Skeletal muscle satellite cell (primary cell): Measurements from ENCODE around the gene TM9SF4.
A peak's percentile ranks its signal among the peaks of the same experiment; 100 is the strongest.

Experiments used
- H3K27me3 ChIP-seq: 2 replicates; pipeline ENCODE4 v1.7.0; 2013; ENCODE audit warnings: low read length; ENCODE audit not compliant: control insufficient read depth, insufficient read depth
- H3K36me3 ChIP-seq: 2 replicates; pipeline ENCODE4 v1.7.0; 2013; ENCODE audit warnings: mild to moderate bottlenecking, control low read depth, low read length; ENCODE audit not compliant: insufficient read depth
- H3K4me1 ChIP-seq: 2 replicates; pipeline ENCODE4 v1.7.0; 2013; ENCODE audit warnings: low read length; ENCODE audit not compliant: control insufficient read depth, insufficient read depth
- H3K4me2 ChIP-seq: 2 replicates; pipeline ENCODE4 v1.7.0; 2013; ENCODE audit warnings: mild to moderate bottlenecking, low read length
- H3K4me3 ChIP-seq: 2 replicates; pipeline ENCODE4 v1.7.0; 2013; ENCODE audit warnings: low read length
- H3K9ac ChIP-seq: 2 replicates; pipeline ENCODE4 v1.7.0; 2013; ENCODE audit warnings: mild to moderate bottlenecking, low read depth, low read length, moderate library complexity
- H3K9me3 ChIP-seq: replicated peaks from 2 replicates; pipeline ENCODE4 v1.7.0; 2013; ENCODE audit warnings: mild to moderate bottlenecking, control low read depth, low read length

Gene TM9SF4

DNA sequence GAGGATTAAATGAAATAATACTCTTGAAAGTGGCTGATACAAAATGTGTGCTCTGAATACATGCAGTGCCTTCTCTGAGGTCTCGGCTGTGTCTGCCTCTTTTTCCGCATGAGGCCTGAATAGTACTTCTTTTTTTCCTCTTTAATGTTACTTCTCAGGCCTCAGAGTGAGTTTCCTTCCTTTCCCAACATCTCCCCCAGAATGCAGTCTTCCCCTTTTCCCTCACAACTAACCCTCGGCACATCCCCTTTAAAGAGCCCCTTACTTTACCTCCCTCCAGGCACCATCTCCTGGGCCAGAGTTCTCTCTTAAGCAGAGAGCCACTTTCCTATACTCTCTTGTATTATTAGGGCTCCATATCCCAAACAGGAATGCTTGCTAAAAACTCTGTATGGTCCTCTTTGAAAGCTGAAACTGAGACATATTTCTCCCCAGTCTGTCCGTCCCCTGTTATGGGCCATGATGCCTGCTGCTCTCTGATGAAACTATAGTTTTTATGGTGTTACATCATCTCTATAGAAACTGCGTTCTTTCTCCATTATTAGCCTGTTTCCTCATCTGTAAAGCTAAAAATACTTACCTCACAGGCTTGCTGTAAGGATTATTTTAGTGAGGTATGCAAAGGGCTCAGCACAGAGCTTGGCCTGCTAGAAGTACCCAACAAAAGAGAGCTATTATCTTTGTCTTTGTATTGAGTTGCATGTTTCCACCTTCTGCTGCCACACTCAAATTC lies 95.8 kb downstream of the TM9SF4 start:
- H3K36me3 ChIP-seq, result peaks cover 11% of the 10 kb centered on the region
- H3K4me3 ChIP-seq, result peak overlapping the region; percentile 100
- H3K4me1 ChIP-seq, result peaks cover 65% of the 10 kb centered on the region
- no peaks in the 10 kb centered on the region for H3K9me3 ChIP-seq
- peak overlapping the region; percentile 99 for H3K9ac ChIP-seq
- no peaks in the 10 kb centered on the region for H3K27me3 ChIP-seq
- peak overlapping the region; percentile 95 for H3K4me2 ChIP-seq

DNA sequence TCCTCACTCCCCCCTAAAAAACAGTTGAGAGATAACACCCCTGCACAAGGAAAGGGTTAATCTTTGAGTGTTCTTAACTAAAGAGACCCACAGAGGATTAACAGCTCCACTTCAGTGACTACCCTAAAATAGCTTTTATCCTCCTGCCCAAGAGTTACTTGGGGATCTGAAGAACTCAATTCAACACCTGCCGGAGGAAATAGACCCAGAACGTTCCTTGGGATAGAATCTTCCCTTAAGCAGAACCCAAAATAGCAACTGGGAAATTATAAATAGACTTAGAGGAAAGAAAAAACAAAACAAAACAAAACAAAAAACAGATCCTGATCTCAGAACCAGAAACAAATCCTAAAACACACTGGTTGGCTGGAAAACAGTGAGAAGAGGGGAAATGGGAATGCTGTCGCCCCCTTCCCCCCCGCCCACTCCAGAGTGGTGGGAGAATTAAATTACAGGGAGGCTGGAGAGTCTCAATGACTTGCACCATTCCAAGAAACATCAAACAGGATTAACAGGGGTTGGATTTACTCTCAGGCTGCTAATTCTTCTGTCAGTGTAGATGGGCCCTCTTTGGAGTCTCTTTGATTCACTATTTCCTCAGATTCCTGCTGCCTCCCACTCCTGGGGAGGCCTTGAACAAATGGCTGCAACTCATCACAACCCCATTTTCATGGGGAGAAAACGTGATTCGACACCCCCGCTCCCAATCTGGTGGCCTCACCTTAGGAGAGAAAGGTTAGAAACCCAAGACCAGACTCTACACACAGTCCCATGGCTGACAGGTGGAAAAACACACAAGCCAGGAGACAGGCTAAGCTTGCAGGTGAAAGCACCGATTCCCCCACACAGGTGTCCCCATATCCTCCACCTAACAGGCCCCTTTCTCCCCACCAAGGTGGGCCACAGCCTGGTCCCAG lies 96.6 kb downstream of the TM9SF4 start:
- H3K4me2 ChIP-seq, result peak overlapping the region; percentile 95

DNA sequence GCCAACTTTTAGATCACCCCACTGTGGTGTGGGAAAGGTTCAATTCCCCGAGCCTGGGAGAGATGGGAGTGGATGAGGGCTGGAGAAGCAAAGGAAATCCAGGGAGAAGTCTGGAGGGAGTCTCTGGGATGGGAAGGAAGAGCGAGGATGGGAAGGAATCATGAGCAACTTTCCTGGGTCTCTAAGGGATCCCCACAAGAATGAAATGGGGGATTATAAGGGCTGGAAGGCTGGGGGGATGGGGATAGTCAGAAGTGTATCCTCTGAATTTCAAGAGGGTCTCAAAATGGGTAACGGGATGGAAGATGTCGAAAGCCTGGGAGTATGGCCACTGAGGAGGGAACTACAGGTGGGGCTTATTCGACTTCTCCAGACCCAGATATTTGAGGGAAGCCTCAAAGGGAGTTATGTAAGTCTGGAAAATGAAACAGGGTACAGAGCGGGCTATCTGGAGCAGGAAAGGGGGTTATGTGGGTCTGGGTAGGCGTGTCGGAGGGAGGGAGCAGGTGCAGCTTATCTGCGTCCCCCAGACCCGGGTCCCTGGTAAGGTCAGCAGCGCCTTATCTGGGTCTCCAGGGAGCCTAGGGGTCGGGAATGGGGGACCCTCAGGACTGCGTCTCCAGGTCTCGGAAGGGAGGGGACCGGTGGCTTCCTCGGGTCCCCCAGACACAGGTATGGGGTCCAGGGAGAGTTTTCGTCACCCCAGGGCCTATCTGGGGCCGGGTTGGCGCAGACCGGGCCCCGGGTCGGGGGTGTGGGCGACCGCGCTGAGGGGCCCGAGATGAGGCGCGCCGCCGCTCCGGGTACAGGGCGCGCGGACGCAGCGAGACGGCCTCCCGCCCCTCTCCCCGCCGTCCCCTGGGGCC lies 97.5 kb downstream of the TM9SF4 start:
- no peaks in the 10 kb centered on the region for H3K27me3 ChIP-seq
- peak overlapping the region; percentile 95 for H3K4me2 ChIP-seq
- H3K4me3 ChIP-seq, result peak overlapping the region; percentile 100
- H3K4me1 ChIP-seq, result peaks cover 57% of the 10 kb centered on the region
- no peaks in the 10 kb centered on the region for H3K9me3 ChIP-seq
- H3K9ac ChIP-seq, result peak overlapping the region; percentile 99
- H3K36me3 ChIP-seq, result peaks cover 15% of the 10 kb centered on the region

More for the DNA sequence above, 96.6 kb downstream of the TM9SF4 start:
- Histone ChIP-seq H3K4me3 (peak overlapping the region; percentile 100), H3K27me3 (no peaks in the 10 kb centered on the region), H3K9me3 (no peaks in the 10 kb centered on the region), H3K36me3 (peaks cover 15% of the 10 kb centered on the region), H3K4me1 (peaks cover 65% of the 10 kb centered on the region), H3K9ac (peak overlapping the region; percentile 99)

DNA sequence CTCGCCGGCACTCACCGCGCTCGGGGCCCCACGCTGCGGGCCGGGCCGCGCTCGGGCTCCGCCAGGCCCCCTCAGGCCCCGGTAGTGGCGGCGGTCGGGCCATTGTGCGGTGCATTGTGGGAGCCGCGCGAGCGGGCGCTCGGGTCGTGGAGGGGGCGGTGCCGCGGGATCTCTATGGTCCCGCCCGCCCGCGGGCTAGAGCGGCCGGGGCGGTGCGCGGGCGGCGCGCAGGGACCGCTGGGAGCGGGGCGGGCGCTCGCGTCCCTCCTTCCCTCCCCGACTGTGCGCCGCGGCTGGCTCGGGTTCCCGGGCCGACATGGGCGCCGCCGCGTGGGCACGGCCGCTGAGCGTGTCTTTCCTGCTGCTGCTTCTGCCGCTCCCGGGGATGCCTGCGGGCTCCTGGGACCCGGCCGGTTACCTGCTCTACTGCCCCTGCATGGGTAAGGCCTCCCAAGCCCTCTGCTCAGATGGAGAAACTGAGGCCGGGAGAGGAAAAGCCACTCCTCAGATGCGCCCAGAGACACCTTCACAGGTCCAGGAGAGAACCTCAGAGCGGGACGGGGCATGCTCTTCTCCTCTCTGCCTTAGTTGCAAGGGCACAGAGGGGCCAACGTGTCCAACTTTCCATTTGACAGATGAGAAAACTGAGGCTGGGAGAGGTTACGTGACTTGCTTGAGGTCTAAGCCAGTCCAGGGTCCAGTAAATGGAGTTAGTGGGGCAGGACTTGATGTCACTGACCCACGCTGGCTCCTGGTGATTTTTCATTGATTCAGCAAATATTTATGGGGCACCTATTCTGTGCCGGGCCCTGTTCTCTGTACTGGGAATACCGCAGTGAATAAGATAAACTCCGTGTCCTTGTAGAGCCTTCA lies 98.3 kb downstream of the TM9SF4 start, which contains the start of the genes PLAGL2 and POFUT1:
Gene PLAGL2, minus strand, starts transcription at position 118 of the 873 bp plus-strand sequence. CDS start 5,565 bp downstream, outside the sequence.
Gene POFUT1, plus strand, starts transcription at position 255 of the 873 bp plus-strand sequence. Its CDS starts 62 bp downstream, at position 317.
- Histone ChIP-seq H3K4me2 (peak within 1 kb of the TSS; percentile 97), H3K9me3 (no peaks in the 10 kb centered on the region), H3K4me1 (peaks cover 54% of the 10 kb centered on the region), H3K36me3 (peaks cover 20% of the 10 kb centered on the region), H3K27me3 (no peaks in the 10 kb centered on the region), H3K4me3 (peak within 1 kb of the TSS; percentile 100), H3K9ac (peak within 1 kb of the TSS; percentile 99)

DNA sequence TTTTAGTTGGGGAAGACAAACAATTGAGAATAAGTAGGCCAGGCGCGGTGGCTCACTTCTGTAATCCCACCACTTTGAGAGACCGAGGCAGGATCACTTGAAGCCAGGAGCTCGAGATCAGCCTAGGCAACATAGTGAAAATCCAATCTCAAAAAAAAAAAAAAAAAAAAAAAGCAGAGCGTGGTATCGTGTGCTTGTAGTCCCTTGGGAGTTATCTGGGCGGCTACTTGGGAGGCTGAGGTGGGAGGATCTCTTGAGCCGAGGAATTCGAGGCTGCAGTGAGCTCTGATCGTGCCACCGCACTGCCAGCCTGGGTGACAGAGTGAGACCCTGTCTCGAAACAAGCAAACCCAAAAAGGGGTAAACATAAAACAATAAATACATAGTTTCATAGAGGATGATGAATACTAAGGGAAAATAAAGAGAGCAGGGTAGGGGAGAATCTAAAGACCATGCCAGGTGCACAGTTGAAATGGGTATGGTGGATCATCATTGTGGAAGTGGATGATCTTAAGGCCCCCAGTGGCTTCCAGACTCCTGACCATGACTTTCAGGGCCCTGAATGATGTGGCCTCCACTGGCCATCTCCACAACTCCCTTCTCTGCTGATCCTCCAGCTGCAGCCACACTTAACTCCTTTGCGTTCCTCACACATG lies 99.1 kb downstream of the TM9SF4 start:
- peaks cover 20% of the 10 kb centered on the region for H3K36me3 ChIP-seq
- no peaks in the 10 kb centered on the region for H3K27me3 ChIP-seq
- H3K4me1 ChIP-seq, result peaks cover 49% of the 10 kb centered on the region
- H3K4me3 ChIP-seq, result peak overlapping the region; percentile 100
- H3K9ac ChIP-seq, result peak overlapping the region; percentile 99
- H3K9me3 ChIP-seq, result no peaks in the 10 kb centered on the region
- peak overlapping the region; percentile 97 for H3K4me2 ChIP-seq

DNA sequence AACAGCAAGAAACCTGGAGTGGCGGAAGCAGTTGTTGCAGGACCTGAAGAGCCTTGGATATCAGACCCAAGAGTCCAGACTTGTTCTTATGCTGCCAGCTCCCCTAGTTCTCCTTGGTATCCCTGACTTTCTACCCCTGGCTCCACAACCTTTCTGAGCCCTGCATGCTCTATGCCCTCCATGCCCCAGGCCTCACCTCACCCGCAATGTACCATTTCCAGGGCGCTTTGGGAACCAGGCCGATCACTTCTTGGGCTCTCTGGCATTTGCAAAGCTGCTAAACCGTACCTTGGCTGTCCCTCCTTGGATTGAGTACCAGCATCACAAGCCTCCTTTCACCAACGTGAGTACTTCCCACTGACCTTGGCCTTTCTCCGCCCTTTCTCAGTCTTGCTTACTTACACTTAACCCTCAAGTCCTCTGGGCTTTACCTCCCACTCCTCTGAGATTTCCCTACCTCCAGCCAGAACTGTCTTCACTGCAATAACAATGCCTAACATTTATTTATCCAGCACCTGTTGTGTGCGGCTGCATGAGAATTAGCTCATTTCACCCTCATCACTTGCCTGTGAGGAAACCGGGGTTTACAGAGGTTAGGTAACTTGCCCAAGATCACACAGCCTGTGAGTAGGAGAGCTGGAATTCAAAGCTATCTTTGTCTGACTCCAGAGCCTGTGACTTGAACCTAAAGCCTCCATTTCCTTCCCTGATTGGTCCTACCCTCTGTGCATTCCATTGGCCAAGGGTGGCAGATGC lies 100.5 kb downstream of the TM9SF4 start:
- Histone ChIP-seq H3K27me3 (no peaks in the 10 kb centered on the region), H3K36me3 (peaks cover 20% of the 10 kb centered on the region), H3K4me1 (peaks cover 35% of the 10 kb centered on the region), H3K4me3 (no peak overlapping the region), H3K9me3 (no peaks in the 10 kb centered on the region), H3K4me2 (peak overlapping the region; percentile 10), H3K9ac (no peak overlapping the region)

DNA sequence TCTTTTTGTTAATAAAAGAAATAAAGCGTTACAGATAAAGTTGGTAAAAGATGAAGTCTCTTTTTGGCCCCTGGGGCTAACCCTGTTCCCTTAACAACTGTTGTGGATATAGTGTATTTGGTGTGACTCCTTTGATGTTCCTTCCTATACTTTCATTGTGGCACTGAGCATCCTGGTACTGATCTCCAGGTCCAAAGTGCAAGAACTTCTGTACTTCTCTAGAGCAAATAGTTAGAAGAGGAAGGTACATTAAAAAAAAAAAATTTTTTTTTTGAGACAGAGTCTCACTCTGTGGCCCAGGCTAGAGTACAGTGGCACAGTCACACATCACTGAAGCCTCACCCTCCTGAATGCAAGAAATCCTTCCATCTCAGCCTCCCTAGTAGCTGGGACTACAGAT lies 104.4 kb downstream of the TM9SF4 start:
- Histone ChIP-seq H3K27me3 (no peaks in the 10 kb centered on the region), H3K4me1 (peaks cover 9% of the 10 kb centered on the region), H3K9me3 (no peaks in the 10 kb centered on the region), H3K4me3 (no peak overlapping the region), H3K36me3 (peaks cover 56% of the 10 kb centered on the region), H3K4me2 (no peak overlapping the region), H3K9ac (no peak overlapping the region)

DNA sequence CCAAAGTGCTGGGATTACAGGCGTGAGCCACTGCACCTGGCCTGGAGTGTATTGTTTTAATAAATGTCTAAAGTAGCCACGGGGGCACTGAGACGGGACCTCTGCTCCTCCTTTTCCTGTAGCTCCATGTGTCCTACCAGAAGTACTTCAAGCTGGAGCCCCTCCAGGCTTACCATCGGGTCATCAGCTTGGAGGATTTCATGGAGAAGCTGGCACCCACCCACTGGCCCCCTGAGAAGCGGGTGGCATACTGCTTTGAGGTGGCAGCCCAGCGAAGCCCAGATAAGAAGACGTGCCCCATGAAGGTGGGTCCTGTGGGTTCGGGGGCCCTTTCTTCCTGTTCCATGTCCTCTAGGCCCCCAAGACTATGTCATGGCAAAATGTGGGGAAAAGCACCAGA lies 105.6 kb downstream of the TM9SF4 start:
- no peak overlapping the region for H3K4me2 ChIP-seq
- peaks cover 62% of the 10 kb centered on the region for H3K36me3 ChIP-seq
- no peak overlapping the region for H3K4me3 ChIP-seq
- no peaks in the 10 kb centered on the region for H3K9me3 ChIP-seq
- no peak overlapping the region for H3K9ac ChIP-seq
- no peaks in the 10 kb centered on the region for H3K27me3 ChIP-seq
- H3K4me1 ChIP-seq, result peaks cover under 1% of the 10 kb centered on the region

DNA sequence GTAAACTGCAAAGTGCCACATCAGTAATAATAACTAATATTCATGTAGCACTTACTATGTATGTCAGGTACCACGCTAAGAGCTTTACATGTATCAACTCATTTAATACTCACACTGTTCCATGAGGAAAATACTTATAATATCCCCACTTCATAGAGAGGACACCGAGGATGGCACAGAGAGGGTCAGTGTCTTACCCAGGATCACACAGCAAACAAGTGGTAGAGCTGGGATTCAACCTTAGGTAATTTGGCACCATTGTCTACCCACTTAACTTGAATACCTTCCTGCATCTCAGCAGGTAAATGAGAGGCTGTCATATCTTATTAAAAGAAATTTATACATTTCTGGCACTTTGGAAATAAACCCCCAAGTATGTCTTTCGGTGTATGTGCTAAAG lies 106.2 kb downstream of the TM9SF4 start:
- H3K9ac ChIP-seq, result no peak overlapping the region
- H3K27me3 ChIP-seq, result no peaks in the 10 kb centered on the region
- H3K9me3 ChIP-seq, result no peaks in the 10 kb centered on the region
- no peaks in the 10 kb centered on the region for H3K4me1 ChIP-seq
- H3K4me2 ChIP-seq, result no peak overlapping the region
- H3K36me3 ChIP-seq, result peaks cover 61% of the 10 kb centered on the region
- no peak overlapping the region for H3K4me3 ChIP-seq
